H9 (cell line): ENCODE measurements around the gene CAMTA1. TPM values are rescaled to one million over a fixed set of nuclear protein-coding genes. Genes with fewer than 3 reads are reported as not detected.

Source experiments
- DNase-seq: peaks from one replicate; pipeline ENCODE4 v3.0.0-alpha.2; 2017
- H2AFZ ChIP-seq: one replicate; pipeline ENCODE4 v1.6.1; 2013; ENCODE audit warnings: mild to moderate bottlenecking, low read length, control low read depth, moderate library complexity
- H2AK5ac ChIP-seq: 2 replicates; pipeline ENCODE4 v1.6.1; 2013; ENCODE audit warnings: low read length, control low read depth, mixed read lengths; ENCODE audit not compliant: insufficient read length
- H2BK120ac ChIP-seq: one replicate; pipeline ENCODE4 v1.6.1; 2013; ENCODE audit warnings: low read depth, mild to moderate bottlenecking, low read length, control low read depth, inconsistent platforms; ENCODE audit not compliant: poor library complexity, severe bottlenecking
- H2BK12ac ChIP-seq: 2 replicates; pipeline ENCODE4 v1.6.1; 2013; ENCODE audit warnings: low read length, control low read depth, mixed read lengths, low read depth; ENCODE audit not compliant: insufficient read length
- H2BK15ac ChIP-seq: 2 replicates; pipeline ENCODE4 v1.6.1; 2013; ENCODE audit warnings: low read depth, low read length, control low read depth
- H2BK20ac ChIP-seq: one replicate; pipeline ENCODE4 v1.6.1; 2013; ENCODE audit warnings: low read depth, mild to moderate bottlenecking, low read length, control low read depth, inconsistent platforms; ENCODE audit not compliant: poor library complexity, severe bottlenecking
- H2BK5ac ChIP-seq: 2 replicates; pipeline ENCODE4 v1.6.1; 2013; ENCODE audit warnings: low read length, control low read depth, mixed read lengths; ENCODE audit not compliant: insufficient read length
- H3K14ac ChIP-seq: 2 replicates; pipeline ENCODE4 v1.6.1; 2013; ENCODE audit warnings: low read length, control low read depth; ENCODE audit not compliant: insufficient read depth
- H3K18ac ChIP-seq: 2 replicates; pipeline ENCODE4 v1.6.1; 2013; ENCODE audit warnings: low read depth, mild to moderate bottlenecking, mixed read lengths, low read length, control low read depth; ENCODE audit not compliant: insufficient read length
- H3K23ac ChIP-seq: 2 replicates; pipeline ENCODE4 v1.6.1; 2013; ENCODE audit warnings: low read length, control low read depth, mixed read lengths, low read depth; ENCODE audit not compliant: insufficient read length
- H3K23me2 ChIP-seq: 2 replicates; pipeline ENCODE4 v1.6.1; 2013; ENCODE audit warnings: low read depth, mild to moderate bottlenecking, mixed read lengths, low read length, control low read depth; ENCODE audit not compliant: insufficient read length, poor library complexity, severe bottlenecking
- H3K27ac ChIP-seq: 2 replicates; pipeline ENCODE4 v1.5.1; 2013; ENCODE audit warnings: low read length, control low read depth, mixed read lengths, low read depth; ENCODE audit not compliant: insufficient read length
- H3K27me3 ChIP-seq: 2 replicates; pipeline ENCODE4 v1.6.1; 2013; ENCODE audit warnings: low read length, control low read depth, inconsistent platforms; ENCODE audit not compliant: insufficient read depth
- H3K4ac ChIP-seq: 2 replicates; pipeline ENCODE4 v1.6.1; 2013; ENCODE audit warnings: low read depth, mild to moderate bottlenecking, control low read depth, inconsistent platforms, low read length, moderate library complexity
- H3K4me1 ChIP-seq: 2 replicates; pipeline ENCODE4 v1.6.1; 2013; ENCODE audit warnings: low read length, control low read depth, inconsistent platforms; ENCODE audit not compliant: insufficient read depth
- H3K4me2 ChIP-seq: 2 replicates; pipeline ENCODE4 v1.6.1; 2013; ENCODE audit warnings: low read length, control low read depth, mixed read lengths; ENCODE audit not compliant: insufficient read length, insufficient read depth
- H3K56ac ChIP-seq: 2 replicates; pipeline ENCODE4 v1.6.1; 2013; ENCODE audit warnings: low read depth, mild to moderate bottlenecking, mixed read lengths, low read length, control low read depth; ENCODE audit not compliant: insufficient read length
- H3K79me1 ChIP-seq: 2 replicates; pipeline ENCODE4 v1.6.1; 2013; ENCODE audit warnings: low read depth, mild to moderate bottlenecking, moderate library complexity, low read length, control low read depth, inconsistent platforms; ENCODE audit not compliant: insufficient read depth, poor library complexity, severe bottlenecking
- H3K79me2 ChIP-seq: 2 replicates; pipeline ENCODE4 v1.6.1; 2013; ENCODE audit warnings: low read length, control low read depth, inconsistent platforms; ENCODE audit not compliant: insufficient read depth
- H3K9ac ChIP-seq: 2 replicates; pipeline ENCODE4 v1.6.1; 2013; ENCODE audit warnings: low read length, control low read depth, mixed read lengths; ENCODE audit not compliant: insufficient read length; ENCODE audit errors: extremely low read depth
- H3K9me3 ChIP-seq: one replicate; pipeline ENCODE4 v1.6.1; 2013; ENCODE audit warnings: low read depth, low read length, inconsistent platforms; ENCODE audit not compliant: control insufficient read depth
- H3T11ph ChIP-seq: one replicate; pipeline ENCODE4 v1.6.1; 2013; ENCODE audit warnings: mild to moderate bottlenecking, low read length, control low read depth, inconsistent platforms
- H4K20me1 ChIP-seq: one replicate; pipeline ENCODE4 v1.6.1; 2013; ENCODE audit not compliant: control insufficient read depth, insufficient read length, insufficient read depth
- H4K5ac ChIP-seq: 2 replicates; pipeline ENCODE4 v1.6.1; 2013; ENCODE audit warnings: low read depth, mild to moderate bottlenecking, mixed read lengths, low read length, control low read depth; ENCODE audit not compliant: insufficient read length
- H4K8ac ChIP-seq: replicated peaks from 2 replicates; pipeline ENCODE4 v1.6.1; 2013; ENCODE audit warnings: low read length, control low read depth, mixed read lengths, low read depth; ENCODE audit not compliant: insufficient read length
- H4K91ac ChIP-seq: 2 replicates; pipeline ENCODE4 v1.6.1; 2013; ENCODE audit warnings: low read depth, mild to moderate bottlenecking, moderate library complexity, mixed read lengths, low read length, control low read depth; ENCODE audit not compliant: insufficient read length
- H3K27ac Mint-ChIP-seq, 3 experiments: 2 replicates in 2 of 3; 3 replicates in 1 of 3; pipeline ENCODE4 v1.8.0; 2020 to 2021; ENCODE audit warnings: mixed read lengths in 3 of 3, mild to moderate bottlenecking in 1 of 3, moderate library complexity in 1 of 3
- H3K27me3 Mint-ChIP-seq: 2 replicates; pipeline ENCODE4 v1.8.0; 2021; ENCODE audit warnings: low read depth, mild to moderate bottlenecking, moderate library complexity, mixed read lengths
- H3K36me3 Mint-ChIP-seq, 3 experiments: 2 replicates in 2 of 3; 3 replicates in 1 of 3; pipeline ENCODE4 v1.8.0; 2020 to 2021; ENCODE audit warnings: low read depth in 3 of 3, mixed read lengths in 3 of 3; ENCODE audit not compliant: insufficient read depth in 1 of 3
- H3K4me1 Mint-ChIP-seq, 2 experiments: 2 replicates each; pipeline ENCODE4 v1.8.0; 2020; ENCODE audit warnings: mixed read lengths in 2 of 2
- H3K4me3 Mint-ChIP-seq, 2 experiments: 2 replicates in 1 of 2; 3 replicates in 1 of 2; pipeline ENCODE4 v1.8.0; 2020 to 2021; ENCODE audit warnings: mild to moderate bottlenecking in 2 of 2, mixed read lengths in 2 of 2, moderate library complexity in 1 of 2
- H3K9me3 Mint-ChIP-seq, 2 experiments: 2 replicates in 1 of 2; 3 replicates in 1 of 2; pipeline ENCODE4 v1.8.0; 2020; ENCODE audit warnings: mild to moderate bottlenecking in 2 of 2, mixed read lengths in 2 of 2, moderate library complexity in 1 of 2
- CTCF ChIP-seq: fragments of 200-600 bp; sonication (generic); conservative IDR thresholded peaks from 3 replicates; pipeline ENCODE4 v1.8.0; 2021; ENCODE audit warnings: antibody characterized with exemption, mild to moderate bottlenecking
- WGBS: extraction: QIAGEN DNeasy Blood & Tissue Kit; methylation state at CpG from one replicate; pipeline ENCODE4 v1.1.7; 2013; ENCODE audit warnings: missing lambda C conversion rate, low lambda C conversion rate, mixed read lengths; ENCODE audit not compliant: insufficient read length; ENCODE audit errors: extremely low coverage; 5-methylcytosine and 5-hydroxymethylcytosine counted together
- total RNA-seq: library from RNA; stranded (reverse); gene quantifications from 2 replicates; pipeline ENCODE4 v1.2.1, GENCODE V29; 2021

CAMTA1 gene
- total RNA-seq, 1 experiment from 2014 or later = 115 TPM

DNA sequence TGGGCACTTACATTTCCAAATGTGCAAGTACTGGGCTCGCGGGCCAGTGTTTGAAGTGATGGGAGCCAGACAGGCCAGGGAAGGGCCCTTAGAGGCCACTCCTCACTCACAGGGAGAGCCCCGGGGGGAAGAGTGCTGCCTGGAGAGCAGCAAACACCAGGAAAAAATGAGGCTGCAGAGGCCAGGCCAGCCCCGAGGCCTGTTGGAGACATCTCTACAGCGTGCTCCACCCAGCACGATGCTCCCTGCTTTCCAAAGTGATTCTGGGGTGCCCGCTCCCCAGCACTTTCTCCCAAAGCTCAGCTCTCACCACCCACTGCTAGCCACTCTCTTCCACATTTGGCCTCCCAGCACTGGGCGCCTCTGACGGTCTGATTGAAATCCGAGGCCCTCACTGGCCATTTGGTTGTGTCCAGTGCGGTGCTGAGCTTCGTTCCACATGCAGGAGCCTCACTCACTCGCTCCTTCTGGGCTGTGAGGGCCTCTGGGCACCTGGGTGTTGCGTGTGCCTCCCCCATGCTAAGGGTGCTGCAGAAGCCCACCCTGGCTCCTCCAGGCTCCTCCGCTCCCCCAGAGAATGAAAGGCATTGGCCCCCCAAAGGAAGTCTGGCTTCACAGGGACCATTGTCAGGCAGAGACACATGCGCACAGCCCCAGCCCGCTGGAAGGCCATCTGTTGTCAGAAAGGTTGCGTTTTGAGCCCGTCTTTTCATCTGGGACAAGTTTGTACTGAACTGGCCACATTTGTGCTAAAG lies 600.4 kb downstream of the CAMTA1 start:
- no peak overlapping the region for H4K8ac ChIP-seq
- no peak overlapping the region for H3K4me2 ChIP-seq
- DNase-seq = peak; percentile 15
- H2BK12ac ChIP-seq = no peak overlapping the region
- H3K27me3 Mint-ChIP-seq = no peaks in the 10 kb centered on the region; the same call in 1 of the 2 replicates
- no peak overlapping the region for H3K18ac ChIP-seq
- no peaks in the 10 kb centered on the region for H3K9me3 Mint-ChIP-seq
- no peak overlapping the region for H2AFZ ChIP-seq
- no peak overlapping the region for H3K27ac ChIP-seq
- 0 out of 7 replicates have a peak overlapping the region, but pooled peaks of 1 of the 3 experiments have one; percentile 44 for H3K27ac Mint-ChIP-seq
- H3K4me1 Mint-ChIP-seq = peaks cover 18 to 35% of the 10 kb centered on the region in 2 experiments
- no peak overlapping the region; the same call in 1 of the 2 replicates for H3K14ac ChIP-seq
- no peak overlapping the region for H3K4ac ChIP-seq
- H2BK15ac ChIP-seq = no peak overlapping the region
- H3T11ph ChIP-seq = no peak overlapping the region
- no peaks in the 10 kb centered on the region for H3K79me1 ChIP-seq
- no peaks in the 10 kb centered on the region for H3K27me3 ChIP-seq
- no peak overlapping the region for H4K5ac ChIP-seq
- no peak overlapping the region for H3K23ac ChIP-seq
- no peak overlapping the region for H2BK20ac ChIP-seq
- H3K79me2 ChIP-seq = no peaks in the 10 kb centered on the region
- TF ChIP-seq CTCF = no peak
- H3K23me2 ChIP-seq = no peaks in the 10 kb centered on the region
- no peak overlapping the region for H2AK5ac ChIP-seq
- no peak overlapping the region for H4K91ac ChIP-seq
- H3K4me1 ChIP-seq = no peaks in the 10 kb centered on the region; the same call in 1 of the 2 replicates
- no peak overlapping the region for H3K56ac ChIP-seq
- H2BK5ac ChIP-seq = no peak overlapping the region
- H3K9me3 ChIP-seq = no peaks in the 10 kb centered on the region
- WGBS = no CpG with 5 or more reads among the region's 19 CpGs
- no peak overlapping the region for H2BK120ac ChIP-seq
- H3K9ac ChIP-seq = no peak overlapping the region
- no peaks in the 10 kb centered on the region for H4K20me1 ChIP-seq
- H3K36me3 Mint-ChIP-seq = no peaks in the 10 kb centered on the region
- no peak overlapping the region for H3K4me3 Mint-ChIP-seq
